ENCODE measurements around the gene NTRK2.

Gene NTRK2

DNA sequence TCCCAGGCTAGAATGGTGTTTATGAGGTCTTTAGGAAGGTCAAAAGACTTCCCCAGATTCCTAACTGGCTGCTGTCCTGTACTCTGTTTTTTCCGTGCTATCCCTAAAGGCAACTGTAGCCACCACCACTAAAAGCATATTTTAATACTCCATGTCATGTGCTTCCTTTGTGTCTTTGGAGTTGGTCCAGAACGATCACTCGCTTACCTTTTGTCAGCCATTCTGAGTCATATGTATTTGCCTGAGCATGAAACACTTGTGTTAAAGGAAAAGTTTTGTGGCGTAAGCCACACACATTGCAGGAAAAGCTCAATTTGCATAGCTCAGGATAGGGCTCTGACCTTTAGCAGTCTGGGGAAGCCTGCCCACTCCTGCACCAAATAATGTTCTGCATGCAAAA, 299.6 kb downstream of the NTRK2 start:
- DNase-seq (ENCODE audit: low read depth in 1 of 2, low spot score in 1 of 2) = no peak

- no peak for DNase-seq (ENCODE audit: low read depth in 1 of 2, low spot score in 1 of 2)
Observed at GRCh38 chr9:84969736-84970135, 300.2 kb downstream of the NTRK2 start.

- no peak for DNase-seq (ENCODE audit: low read depth in 1 of 2, low spot score in 1 of 2)
Observed at GRCh38 chr9:84970432-84970831, 300.9 kb downstream of the NTRK2 start.

DNA sequence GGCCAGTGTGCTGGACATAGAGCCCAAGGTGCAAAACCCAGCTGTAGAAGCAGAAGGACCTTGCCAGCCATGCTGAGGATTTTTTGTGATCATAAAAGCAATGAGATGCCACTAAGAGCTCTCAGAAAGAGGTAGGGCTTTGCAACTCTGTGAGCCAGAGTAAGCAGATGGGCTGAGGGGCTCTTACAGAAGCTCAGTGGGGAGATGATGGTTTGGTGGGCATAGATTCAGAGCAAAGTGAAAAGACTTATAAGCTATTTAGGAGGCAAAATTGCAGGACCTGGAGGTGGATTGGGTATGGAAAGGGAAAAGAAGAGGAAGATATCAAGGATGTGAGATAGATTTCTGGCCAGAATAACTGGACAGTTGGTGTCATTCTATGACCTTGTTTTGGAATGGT, 302.0 kb downstream of the NTRK2 start:
- DNase-seq (ENCODE audit: low read depth in 1 of 2, low spot score in 1 of 2) = no peak

DNA sequence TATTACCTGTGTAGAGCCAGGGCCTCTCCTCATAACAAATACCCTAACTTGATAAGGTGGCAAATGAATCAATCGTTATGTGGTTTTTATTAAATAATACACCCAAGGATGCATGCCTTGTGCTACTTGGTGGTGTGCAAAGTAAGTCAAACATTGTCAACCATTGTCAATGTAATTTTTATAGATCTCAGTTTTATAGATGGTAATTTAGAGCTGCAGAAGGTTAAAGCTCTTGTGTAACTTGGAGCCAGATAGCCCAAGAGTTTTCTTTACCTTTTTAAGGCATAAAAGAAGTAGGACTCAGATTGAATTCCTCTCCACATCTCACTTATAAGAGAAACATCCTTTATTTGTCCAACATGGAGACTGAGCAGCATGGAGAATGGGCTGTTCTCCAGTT, 304.7 kb downstream of the NTRK2 start:
- no peak for DNase-seq (ENCODE audit: low read depth in 1 of 2, low spot score in 1 of 2)

GRCh38 chr9:84974855-84975254, 305.3 kb downstream of the NTRK2 start:
- DNase-seq (ENCODE audit: low read depth in 1 of 2, low spot score in 1 of 2) = no peak

DNA sequence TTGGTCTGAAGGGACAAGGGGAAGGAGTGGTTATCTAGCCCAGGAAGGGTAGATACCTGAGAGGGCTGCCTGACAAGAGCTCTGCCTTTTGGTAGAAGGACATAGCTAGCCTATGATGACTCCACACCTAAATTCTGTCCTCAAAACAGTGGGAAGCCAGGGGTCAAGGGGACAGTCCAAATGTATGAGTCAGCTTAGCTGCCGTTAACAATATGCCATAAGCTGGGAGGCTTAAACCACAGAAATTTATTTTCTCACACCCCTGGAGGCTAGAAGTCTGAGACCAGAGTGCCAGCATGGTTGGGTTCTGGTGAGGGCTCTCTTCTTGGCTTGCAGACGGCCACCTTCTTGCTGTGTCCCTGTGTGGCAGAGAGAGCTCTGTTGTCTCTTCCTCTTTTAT, 306.4 kb downstream of the NTRK2 start:
- DNase-seq (ENCODE audit: low read depth in 1 of 2, low spot score in 1 of 2) = no peak

DNA sequence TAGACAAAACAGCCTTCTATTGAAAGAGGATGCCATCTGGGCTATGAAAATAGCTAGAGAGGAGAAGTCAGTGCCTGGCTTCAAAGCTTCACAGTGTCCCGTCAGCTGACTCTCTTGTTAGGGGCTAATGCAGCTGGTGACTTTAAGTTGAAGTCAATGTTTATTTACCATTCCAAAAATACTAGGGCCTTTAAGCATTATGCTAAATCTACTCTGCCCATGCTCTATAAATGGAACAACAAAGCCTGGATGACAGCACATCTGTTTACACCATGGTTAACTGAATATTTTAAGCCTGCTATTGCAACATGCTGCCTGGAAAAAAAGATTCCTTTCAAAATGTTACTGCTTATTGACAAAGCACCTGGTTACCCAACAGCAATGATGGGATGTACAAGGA, 309.1 kb downstream of the NTRK2 start:
- no peak for DNase-seq (ENCODE audit: low read depth in 1 of 2, low spot score in 1 of 2)

- no peak for DNase-seq (ENCODE audit: low read depth in 1 of 2, low spot score in 1 of 2)
Observed at GRCh38 chr9:84983749-84984148, 314.2 kb downstream of the NTRK2 start.

DNA sequence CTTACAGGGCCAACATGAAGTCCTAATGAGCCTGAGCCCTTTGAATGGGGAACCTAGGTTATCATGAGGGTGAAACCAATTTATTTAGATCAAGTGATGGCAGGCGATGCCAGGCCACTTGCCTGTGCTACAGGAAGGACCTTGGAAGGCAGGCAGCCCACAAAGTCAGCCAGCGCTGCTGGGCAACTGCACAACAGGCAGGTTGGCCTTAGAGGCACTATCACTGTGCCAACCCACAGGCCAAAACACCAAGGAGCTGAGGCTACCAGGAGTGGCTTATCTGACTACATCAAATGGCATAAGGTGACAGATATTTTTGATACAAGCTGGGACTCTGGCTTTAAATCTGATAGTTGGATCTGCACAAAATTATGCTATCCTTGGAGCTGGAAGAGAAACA, 319.1 kb downstream of the NTRK2 start:
- no peak for DNase-seq (ENCODE audit: low read depth in 1 of 2, low spot score in 1 of 2)

DNA sequence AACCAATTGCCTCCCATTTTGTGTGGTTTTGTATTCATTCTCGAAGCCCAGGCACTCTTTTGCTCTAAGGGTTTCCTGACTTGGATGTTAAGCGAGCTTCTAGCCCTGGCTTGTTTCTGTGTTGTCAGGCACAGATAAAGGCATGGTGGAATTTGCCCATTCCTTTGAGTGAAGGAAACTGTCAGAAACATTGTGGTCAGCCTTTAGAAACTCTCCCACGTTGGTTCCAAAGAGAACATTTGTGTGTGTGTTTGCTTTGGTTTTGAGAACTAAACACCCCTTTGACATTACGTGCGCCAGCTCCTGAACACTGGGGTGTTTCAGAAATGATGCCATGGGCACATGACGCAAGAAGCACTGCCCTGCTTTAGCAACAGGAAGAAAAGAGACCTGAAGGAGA, 320.9 kb downstream of the NTRK2 start:
- DNase-seq (ENCODE audit: low read depth in 1 of 2, low spot score in 1 of 2) = no peak

DNA sequence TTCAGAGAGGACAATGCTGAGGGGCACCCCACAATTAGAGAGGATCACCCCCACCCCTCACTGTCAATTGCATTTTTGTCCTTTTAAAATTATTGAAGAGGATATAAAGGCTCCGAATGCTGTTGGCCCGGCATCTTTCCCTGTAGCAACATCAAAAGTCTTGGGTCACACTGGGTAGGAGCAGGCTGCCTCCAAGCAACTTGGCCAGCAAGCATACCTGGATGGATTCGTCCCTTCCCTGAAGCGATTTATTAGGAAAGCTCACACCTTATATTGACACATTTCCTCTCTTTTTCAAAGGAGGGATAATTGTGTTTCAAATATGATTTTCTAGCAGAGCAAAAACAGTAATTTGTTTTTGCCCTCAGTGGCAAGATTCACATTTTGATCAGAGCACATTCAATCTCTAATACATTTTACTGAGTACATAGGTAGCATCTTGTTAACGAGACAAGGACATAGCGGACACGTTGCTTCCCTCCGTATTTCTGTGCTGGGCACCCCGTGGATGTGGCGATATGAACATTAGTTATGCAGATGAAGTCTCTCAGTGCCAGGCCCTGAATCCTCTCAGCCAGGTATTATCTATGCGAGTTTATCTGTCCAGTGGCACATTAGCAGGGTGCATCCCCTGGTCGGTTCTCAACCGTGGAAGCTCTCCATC, 321.5 kb downstream of the NTRK2 start:
- DNase-seq (ENCODE audit: low read depth in 1 of 2, low spot score in 1 of 2) = no peak

DNA sequence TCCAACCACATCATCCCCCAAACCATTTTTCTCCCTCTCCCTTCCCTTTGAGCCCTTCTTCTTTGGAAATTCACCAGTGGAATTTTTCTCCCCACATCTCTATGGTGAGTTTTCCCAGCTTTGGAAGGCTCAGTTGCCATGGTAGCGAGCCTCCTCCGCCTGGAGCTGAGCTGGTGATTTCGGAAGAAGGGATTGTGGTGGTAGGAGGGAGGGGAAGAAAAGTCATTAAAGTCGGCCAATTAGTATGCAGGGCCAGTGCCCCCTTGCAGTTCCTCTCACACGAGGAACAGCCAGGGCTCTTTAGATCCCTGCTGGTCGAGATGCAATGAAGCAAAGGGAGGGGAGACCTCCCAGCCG, 322.0 kb downstream of the NTRK2 start:
- DNase-seq (ENCODE audit: low read depth in 1 of 2, low spot score in 1 of 2) = no peak

DNA sequence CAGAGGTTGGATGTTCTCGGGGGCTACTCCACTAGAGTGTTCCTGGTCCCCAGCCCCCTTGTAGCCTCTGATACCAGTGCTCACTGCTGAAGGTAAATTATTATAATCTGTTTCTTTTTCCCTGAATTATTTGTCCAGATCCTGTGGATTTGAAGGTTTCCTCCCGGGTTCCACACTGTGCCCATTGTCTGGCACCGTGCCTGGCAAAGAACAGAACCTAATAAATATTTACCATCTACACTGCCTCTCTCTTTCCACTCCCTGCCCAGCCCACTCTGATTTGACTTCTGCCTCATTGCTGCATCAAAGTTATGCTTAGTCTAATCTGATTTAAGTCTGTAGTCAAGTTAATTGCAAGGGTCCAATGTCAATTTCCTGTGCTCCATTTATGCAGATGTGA, 322.9 kb downstream of the NTRK2 start:
- no peak for DNase-seq (ENCODE audit: low read depth in 1 of 2, low spot score in 1 of 2)

GRCh38 chr9:84993105-84993504, 323.6 kb downstream of the NTRK2 start:
- DNase-seq (ENCODE audit: low read depth in 1 of 2, low spot score in 1 of 2) = no peak

DNA sequence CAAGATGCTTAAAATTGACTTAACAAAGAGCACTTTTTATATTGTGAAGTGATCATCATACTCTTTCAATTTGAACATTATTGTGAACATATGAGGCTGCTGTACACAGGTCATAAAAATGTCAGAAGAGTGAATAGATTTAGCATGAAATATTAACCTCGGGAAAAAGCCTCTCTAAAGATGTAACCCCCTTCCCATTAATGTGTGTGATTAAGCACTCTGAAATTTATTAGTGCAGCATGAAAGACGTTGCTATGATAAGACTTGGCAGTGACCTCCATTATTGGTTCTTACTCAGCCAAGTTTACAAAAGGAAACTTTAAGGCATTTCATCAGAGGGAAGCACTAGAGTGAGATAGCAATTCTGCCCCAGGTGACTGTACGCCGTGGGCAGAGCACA, 326.5 kb downstream of the NTRK2 start:
- DNase-seq (ENCODE audit: low read depth in 1 of 2, low spot score in 1 of 2) = no peak

DNA sequence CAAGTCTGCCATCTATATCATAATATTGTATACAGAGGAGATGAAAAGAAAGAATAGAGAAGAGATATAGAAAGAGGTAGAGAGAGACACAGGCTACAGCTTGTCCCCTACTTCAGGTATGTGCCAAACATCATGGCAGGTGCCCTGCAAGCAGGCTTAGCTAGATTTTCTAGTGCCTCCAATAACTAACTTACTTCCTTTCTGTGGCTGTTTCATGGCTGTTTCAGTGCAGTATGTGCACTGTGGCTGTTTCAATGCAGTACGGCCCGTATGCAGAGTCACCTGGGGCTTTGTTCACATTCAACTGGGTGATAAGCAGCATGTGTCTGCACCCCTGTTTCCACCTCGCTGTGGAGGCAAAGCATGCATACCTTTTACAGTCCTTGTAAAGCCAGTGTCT, 327.2 kb downstream of the NTRK2 start:
- DNase-seq (ENCODE audit: low read depth in 1 of 2, low spot score in 1 of 2) = no peak

DNA sequence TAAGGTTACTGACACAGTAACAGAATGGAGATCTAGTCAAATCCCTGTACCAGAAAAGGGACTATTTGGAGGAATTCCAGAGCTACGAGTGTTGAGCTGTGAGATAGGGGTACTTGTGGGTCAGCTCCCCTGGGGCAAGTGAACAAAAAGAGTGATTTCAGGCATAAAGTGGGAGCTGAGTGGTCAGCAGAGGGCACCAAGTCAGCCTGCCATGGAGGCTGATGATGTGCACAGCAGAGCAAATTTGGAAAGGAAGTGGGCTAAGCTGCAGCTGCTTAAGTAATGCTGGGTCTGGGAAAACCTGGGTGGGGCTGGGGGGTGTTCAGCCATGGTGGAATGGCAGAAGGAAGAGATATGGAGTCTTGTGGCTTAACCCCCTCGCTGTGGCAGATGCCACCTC, 327.9 kb downstream of the NTRK2 start:
- DNase-seq (ENCODE audit: low read depth in 1 of 2, low spot score in 1 of 2) = no peak

- no peak for DNase-seq (ENCODE audit: low read depth in 1 of 2, low spot score in 1 of 2)
Observed at GRCh38 chr9:84998639-84999038, 329.1 kb downstream of the NTRK2 start.

GRCh38 chr9:84999788-85000187, 330.3 kb downstream of the NTRK2 start:
- DNase-seq (ENCODE audit: low read depth in 1 of 2, low spot score in 1 of 2) = no peak

DNA sequence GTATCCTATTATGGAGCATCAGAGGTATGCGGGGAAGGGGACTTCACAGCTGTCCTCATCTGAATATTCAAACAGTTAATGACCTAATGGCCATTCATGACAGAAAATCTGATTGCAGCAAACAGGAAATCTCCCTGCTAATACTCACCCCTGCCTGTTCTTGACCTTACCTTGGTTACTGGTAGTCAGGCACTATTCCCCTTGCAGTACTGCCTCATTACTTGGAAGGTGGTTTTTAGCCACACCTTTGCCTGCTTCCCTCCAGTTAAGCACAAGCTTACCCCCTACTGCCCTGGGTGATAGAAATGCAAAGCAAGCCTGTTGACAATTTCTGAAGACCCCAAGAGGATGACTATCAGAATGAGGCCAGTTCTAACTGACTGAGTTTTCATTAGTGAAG, 332.4 kb downstream of the NTRK2 start:
- DNase-seq (ENCODE audit: low read depth in 1 of 2, low spot score in 1 of 2) = no peak

- no peak for DNase-seq (ENCODE audit: low read depth in 1 of 2, low spot score in 1 of 2)
Observed at GRCh38 chr9:85004818-85005413, 335.4 kb downstream of the NTRK2 start.

DNA sequence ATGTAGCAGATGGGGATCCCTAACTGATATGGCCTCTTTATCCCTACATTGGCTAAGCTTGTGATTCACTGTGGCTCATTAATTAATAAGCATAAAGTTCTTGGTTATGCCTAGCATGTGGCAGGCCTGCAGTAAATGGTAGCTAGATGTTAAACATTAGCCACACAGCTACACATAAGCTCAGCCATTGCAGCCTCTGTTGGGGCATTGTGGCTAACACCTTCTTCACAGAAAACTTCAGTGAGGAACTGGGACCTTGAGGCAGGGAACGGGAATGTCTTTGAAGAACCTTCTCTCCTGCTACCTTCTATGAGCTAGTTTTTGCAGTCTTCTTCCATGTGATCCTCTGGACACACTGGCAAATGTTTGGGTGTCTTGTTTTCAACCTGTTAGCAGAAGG, 338.2 kb downstream of the NTRK2 start:
- no peak for DNase-seq (ENCODE audit: low read depth in 1 of 2, low spot score in 1 of 2)
